B cell (primary cell): Measurements from ENCODE around the gene ILF3. TPM values are rescaled to one million over a fixed set of nuclear protein-coding genes. Genes with fewer than 3 reads are reported as not detected.

Experiments used
- ATAC-seq: fragments of 200-7000 bp; cut with Tn5 transposase; one replicate; pipeline ENCODE4 v1.10.0; 2021; ENCODE audit warnings: low read depth, mild to moderate bottlenecking, moderate number of reproducible peaks, moderate library complexity
- CTCF ChIA-PET: fragments of 350-600 bp; sonication (Branson Sonifier 250); formaldehyde crosslinking; loops from one replicate; lab custom pipeline; 2021; ENCODE audit warnings: antibody characterized with exemption, inconsistent platforms; lab: Charles Lee
- POLR2A ChIA-PET: fragments of 350-600 bp; sonication (Branson Sonifier 250); formaldehyde crosslinking; loops from one replicate; lab custom pipeline; 2021; ENCODE audit warnings: antibody characterized with exemption; lab: Charles Lee
- DNase-seq: peaks from one replicate; pipeline ENCODE4 v3.0.0; 2013
- H2AFZ ChIP-seq: 2 replicates; pipeline ENCODE4 v1.6.1; 2012; ENCODE audit warnings: mild to moderate bottlenecking, low read depth, low read length; ENCODE audit not compliant: insufficient read depth, poor library complexity, severe bottlenecking
- H3K27ac ChIP-seq, 2 donors: 1 replicate in 1 of 2; 2 replicates in 1 of 2; pipeline ENCODE4 v1.5.1; 2012 to 2013; ENCODE audit warnings: low read length in 2 of 2, mild to moderate bottlenecking in 2 of 2, moderate library complexity in 1 of 2
- H3K27me3 ChIP-seq, 4 experiments: fragments of 200-600 bp in 1 of 4; sonication (generic) in 1 of 4; replicated peaks in 1 of 4; 1 replicate in 2 of 4; 2 replicates in 2 of 4; pipeline versions ENCODE4 v1.6.1 to v1.7.0; 2013 to 2016; ENCODE audit warnings: low read length in 3 of 4, mild to moderate bottlenecking in 2 of 4, mixed read lengths in 1 of 4, moderate library complexity in 1 of 4; ENCODE audit not compliant: insufficient read depth in 4 of 4, control insufficient read depth in 3 of 4; ENCODE audit errors: control extremely low read depth in 1 of 4
- H3K36me3 ChIP-seq, 2 experiments: replicated peaks in 1 of 2; 1 replicate in 1 of 2; 2 replicates in 1 of 2; pipeline versions ENCODE4 v1.6.1 to v1.7.1; 2013; ENCODE audit warnings: low read length in 1 of 2; ENCODE audit not compliant: insufficient read depth in 2 of 2, control insufficient read depth in 1 of 2; ENCODE audit errors: control extremely low read depth in 1 of 2, extremely low read depth in 1 of 2
- H3K4me1 ChIP-seq, 2 donors: fragments of 200-600 bp in 1 of 2; sonication (generic) in 1 of 2; 1 replicate in 1 of 2; 2 replicates in 1 of 2; pipeline versions ENCODE4 v1.5.1 to v1.6.1; 2013 to 2017; ENCODE audit warnings: low read length in 2 of 2; ENCODE audit not compliant: control insufficient read depth in 2 of 2, insufficient read depth in 2 of 2
- H3K4me2 ChIP-seq: replicated peaks from 2 replicates; pipeline ENCODE3; 2012; ENCODE audit warnings: mild to moderate bottlenecking, low read depth, low read length; ENCODE audit not compliant: poor library complexity, severe bottlenecking
- H3K4me3 ChIP-seq, 5 experiments: fragments of 200-600 bp in 1 of 5; sonication (generic) in 1 of 5; 1 replicate in 3 of 5; 2 replicates in 2 of 5; pipeline versions ENCODE4 v1.5.1 to v1.7.0; 2011 to 2016; ENCODE audit warnings: low read length in 4 of 5, mild to moderate bottlenecking in 4 of 5, low read depth in 2 of 5, control low read depth in 1 of 5, moderate library complexity in 1 of 5; ENCODE audit not compliant: insufficient read depth in 1 of 5; ENCODE audit errors: control extremely low read depth in 1 of 5, extremely low read depth in 1 of 5
- H3K79me2 ChIP-seq: fragments of 200-600 bp; sonication (generic); one replicate; pipeline ENCODE4 v1.6.0; 2016; ENCODE audit warnings: low read length; ENCODE audit not compliant: control insufficient read depth, insufficient read depth
- H3K9ac ChIP-seq: fragments of 200-600 bp; sonication (generic); 2 replicates; pipeline ENCODE4 v1.6.1; 2017; ENCODE audit warnings: mild to moderate bottlenecking, low read length, moderate library complexity
- H3K9me3 ChIP-seq, 3 donors: one replicate each; pipeline versions ENCODE4 v1.6.1 to v1.7.1; 2013; ENCODE audit warnings: low read length in 2 of 3; ENCODE audit not compliant: control insufficient read depth in 2 of 3, insufficient read depth in 1 of 3; ENCODE audit errors: control extremely low read depth in 1 of 3
- H4K20me1 ChIP-seq: 2 replicates; pipeline ENCODE4 v1.6.0; 2012; ENCODE audit warnings: mild to moderate bottlenecking, low read length; ENCODE audit not compliant: insufficient read depth, control insufficient read depth, poor library complexity, severe bottlenecking
- H3K27ac Mint-ChIP-seq: one replicate; pipeline ENCODE4 v1.8.0; 2021; ENCODE audit warnings: mixed read lengths
- H3K27me3 Mint-ChIP-seq: one replicate; pipeline ENCODE4 v1.8.0; 2021; ENCODE audit warnings: mixed read lengths
- H3K4me1 Mint-ChIP-seq: one replicate; pipeline ENCODE4 v1.8.0; 2021; ENCODE audit warnings: mixed read lengths
- H3K4me3 Mint-ChIP-seq: one replicate; pipeline ENCODE4 v1.8.0; 2021; ENCODE audit warnings: mixed read lengths
- H3K9me3 Mint-ChIP-seq: one replicate; pipeline ENCODE4 v1.8.0; 2022; ENCODE audit warnings: mixed read lengths; ENCODE audit not compliant: insufficient read depth
- CTCF ChIP-seq: fragments of 200-600 bp; IDR thresholded peaks from one replicate; pipeline ENCODE4 v1.8.0; 2022; ENCODE audit warnings: antibody characterized with exemption, mild to moderate bottlenecking
- EZH2 ChIP-seq: IDR thresholded peaks from 2 replicates; pipeline ENCODE4 v1.6.1; 2012; ENCODE audit warnings: borderline replicate concordance, low read depth, mild to moderate bottlenecking, moderate library complexity, low read length; ENCODE audit not compliant: insufficient read depth, poor library complexity, severe bottlenecking
- WGBS: methylation state at CpG from one replicate; pipeline ENCODE4 v1.1.5; 2013; ENCODE audit warnings: missing lambda C conversion rate; ENCODE audit not compliant: insufficient coverage; 5-methylcytosine and 5-hydroxymethylcytosine counted together
- intact Hi-C: fragments of 100-400 bp; cut with micrococcal nuclease; formaldehyde crosslinking; loops from one replicate; pipeline ENCODE4 v1.10.0; 2022
- polyA plus RNA-seq: library from polyadenylated mRNA; depleted of rRNA; stranded (reverse); fragments of >200 nt; gene quantifications from 2 replicates; pipeline ENCODE4 v1.2.3, GENCODE V29; 2012
- total RNA-seq, 2 donors: library from RNA; stranded (reverse); fragments of 120-200 nt in 1 of 2; gene quantifications; 1 replicate in 1 of 2; 2 replicates in 1 of 2; pipeline versions ENCODE4 v1.2.3 to v1.2.4, GENCODE V29; 2013 to 2022

The ILF3 gene
- total and polyA plus RNA-seq, 2 donors (not counting 1 experiment from before 2014, with no cell fraction given): 189 to 359 TPM

- 2% methylated on average over 12 of the region's 16 CpGs for WGBS
- Histone ChIP-seq H3K4me2 (peak overlapping the region; percentile 94), H3K27me3 (no peaks in the 10 kb centered on the region), H3K27ac (peak overlapping the region; percentile 87 to 100), H4K20me1 (peaks cover 59% of the 10 kb centered on the region), H3K36me3 (peaks cover 0 to 10% of the 10 kb centered on the region in 2 experiments), H3K4me3 (peak overlapping the region; percentile 63 to 91 (median 86)), H3K9ac (peak overlapping the region; percentile 97), H3K4me1 (peaks cover 36 to 39% of the 10 kb centered on the region in 2 donors), H2AFZ (no peak overlapping the region), H3K9me3 (no peaks in the 10 kb centered on the region), H3K79me2 (peaks cover 84% of the 10 kb centered on the region)
- H3K4me3 Mint-ChIP-seq: peak overlapping the region; percentile 87
- peak overlapping the region; percentile 89 for H3K27ac Mint-ChIP-seq
- intact Hi-C loops: loop anchor here (1.0 kb wide), 1 partner anchor 152 kb away; the partner anchor contains the start of gene KEAP1
- ATAC-seq (no peak), DNase-seq (no peak)
- H3K27me3 Mint-ChIP-seq: no peaks in the 10 kb centered on the region
- no peaks in the 10 kb centered on the region for H3K9me3 Mint-ChIP-seq
- ChIA-PET POLR2A (interaction anchor here (0.5 to 1.2 kb wide), 4 partner anchors 14 to 553 kb away, joined by 3 read pairs; partner anchors contain the start of gene ANGPTL6), CTCF (interaction anchor here (0.7 to 1.8 kb wide), 4 partner anchors 11 to 74 kb away, joined by 3 to 9 read pairs (median 4); partner anchors contain the start of gene QTRT1)
- H3K4me1 Mint-ChIP-seq: peaks cover 53% of the 10 kb centered on the region
- TF ChIP-seq CTCF (no peak), EZH2 (no peak)
Measured at GRCh38 chr19:10655457-10656312, 1.5 kb downstream of the ILF3 start.

GRCh38 chr19:10660346-10660745, 6.2 kb downstream of the ILF3 start:
- intact Hi-C loops: no loop called here
- H3K27ac Mint-ChIP-seq: no peak overlapping the region
- H3K4me2 ChIP-seq: no peak overlapping the region
- peaks cover 94% of the 10 kb centered on the region for H4K20me1 ChIP-seq
- ChIA-PET POLR2A (no interaction called here), CTCF (no interaction called here)
- H3K9ac ChIP-seq: no peak overlapping the region
- TF ChIP-seq EZH2: no peak
- no peak for TF ChIP-seq CTCF
- H3K27me3 ChIP-seq: no peaks in the 10 kb centered on the region
- peak overlapping the region; percentile 13 for H3K4me3 Mint-ChIP-seq
- DNase-seq (no peak), ATAC-seq (no peak)
- H3K36me3 ChIP-seq: peaks cover 0 to 14% of the 10 kb centered on the region in 2 experiments
- H3K9me3 ChIP-seq: no peaks in the 10 kb centered on the region
- peaks cover 59% of the 10 kb centered on the region for H3K4me1 Mint-ChIP-seq
- WGBS: 97% methylated on average over 5 of the region's 5 CpGs
- peaks cover 43 to 46% of the 10 kb centered on the region in 2 donors for H3K4me1 ChIP-seq
- H3K27ac ChIP-seq: peak overlapping the region in 1 of 2 donors; percentile 6
- H3K9me3 Mint-ChIP-seq: no peaks in the 10 kb centered on the region
- peaks cover 100% of the 10 kb centered on the region for H3K79me2 ChIP-seq
- H2AFZ ChIP-seq: no peak overlapping the region
- no peaks in the 10 kb centered on the region for H3K27me3 Mint-ChIP-seq
- no peak overlapping the region for H3K4me3 ChIP-seq
